ENCODE measurements around the gene BMP8B.

GRCh38 chr1:39799770-39800470 lies 11.3 kb upstream of the BMP8B start:
- peak; percentile 90 for TF ChIP-seq CTCF (IDR thresholded peaks at IDR 0.05)
- TF ChIP-seq ZFX (IDR thresholded peaks at IDR 0.05; ENCODE audit: borderline replicate concordance), result no peak

Measured in 22Rv1 (cell line).